K562 (cell line): ENCODE data around the gene ZNRF3. TPM values are rescaled to one million over a fixed set of nuclear protein-coding genes. Genes with fewer than 3 reads are reported as not detected.

Experiments used
- ATAC-seq: fragments of 200-7000 bp; cut with Tn5 transposase; 3 replicates; pipeline ENCODE4 v1.9.1; 2020; ENCODE audit warnings: moderate library complexity
- BruUV-seq: library from RNA; stranded (reverse); fragments of 400-500 nt; replicated peaks from 2 replicates; lab custom pipeline; 2021; lab: Mats Ljungman, UMichigan
- CTCF ChIA-PET: fragments of 300-600 bp; formaldehyde crosslinking; extraction: SDS; loops from one replicate; lab custom pipeline; 2021; ENCODE audit warnings: low intra/inter-chr PET ratio; lab: Yijun Ruan, JAX
- POLR2A ChIA-PET: fragments of 300-600, 350-650 bp; sonication (Branson Sonifier 250); formaldehyde crosslinking; extraction: SDS; loops from one replicate; lab custom pipeline; 2021; ENCODE audit warnings: antibody characterized with exemption, inconsistent platforms; lab: Yijun Ruan, JAX
- DNase-seq, 4 experiments: peaks; one replicate each; pipeline versions ENCODE4 v3.0.0 to v3.0.0-alpha.2; 2011 to 2018; ENCODE audit warnings: low spot score in 3 of 4, mixed read lengths in 3 of 4; ENCODE audit errors: extremely low read depth in 1 of 4
- FAIRE-seq: peaks from 2 replicates; lab custom pipeline; 2011; peaks lifted over from hg19 to GRCh38; lab: Jason Lieb, UNC
- H2AFZ ChIP-seq: 2 replicates; pipeline ENCODE4 v1.6.0; 2011; ENCODE audit warnings: low read depth, low read length, control low read depth, inconsistent platforms
- H3K27ac ChIP-seq: fragments of 200-600 bp; 3 replicates; pipeline ENCODE4 v1.8.0; 2011; ENCODE audit warnings: low read depth, mild to moderate bottlenecking, control low read depth, inconsistent platforms, low read length, moderate library complexity, mixed read lengths; ENCODE audit errors: extremely low read depth
- H3K27me3 ChIP-seq, 2 experiments: fragments of 300-600 bp in 1 of 2; 2 replicates in 1 of 2; 3 replicates in 1 of 2; pipeline versions ENCODE4 v1.6.0 to v1.8.0; 2011; ENCODE audit warnings: inconsistent platforms in 2 of 2, low read length in 2 of 2, mild to moderate bottlenecking in 1 of 2, mixed read lengths in 1 of 2, moderate library complexity in 1 of 2; ENCODE audit not compliant: control insufficient read depth in 2 of 2, insufficient read depth in 2 of 2
- H3K36me3 ChIP-seq: fragments of 300-600 bp; 3 replicates; pipeline ENCODE4 v1.8.0; 2011; ENCODE audit warnings: mild to moderate bottlenecking, low read length, inconsistent platforms; ENCODE audit not compliant: control insufficient read depth, insufficient read depth
- H3K4me1 ChIP-seq, 2 experiments: fragments of 200-600 bp in 1 of 2; replicated peaks in 1 of 2; 2 replicates in 1 of 2; 3 replicates in 1 of 2; pipeline versions ENCODE4 v1.5.1 to v1.8.0; 2011; ENCODE audit warnings: inconsistent platforms in 2 of 2, low read length in 2 of 2, mild to moderate bottlenecking in 1 of 2, mixed read lengths in 1 of 2, moderate library complexity in 1 of 2; ENCODE audit not compliant: control insufficient read depth in 2 of 2, insufficient read depth in 2 of 2
- H3K4me2 ChIP-seq: 2 replicates; pipeline ENCODE4 v1.6.1; 2011; ENCODE audit warnings: low read length, control low read depth, inconsistent platforms, mixed read lengths; ENCODE audit not compliant: insufficient read depth
- H3K4me3 ChIP-seq: fragments of 200-600 bp; sonication (generic), shearing (Covaris generic); 2 replicates; pipeline ENCODE4 v1.5.1; 2016; ENCODE audit warnings: control low read depth, inconsistent platforms
- H3K79me2 ChIP-seq: fragments of 200-600 bp; 3 replicates; pipeline ENCODE4 v1.8.0; 2011; ENCODE audit warnings: low read length, inconsistent platforms; ENCODE audit not compliant: control insufficient read depth, insufficient read depth
- H3K9ac ChIP-seq, 2 experiments: 2 replicates each; pipeline versions ENCODE4 v1.6.0 to v1.6.1; 2011; ENCODE audit warnings: low read depth in 2 of 2, low read length in 2 of 2, control low read depth in 1 of 2, inconsistent platforms in 1 of 2, mild to moderate bottlenecking in 1 of 2, mixed read lengths in 1 of 2; ENCODE audit not compliant: insufficient read depth in 1 of 2
- H3K9me1 ChIP-seq: one replicate; pipeline ENCODE4 v1.6.0; 2011; ENCODE audit warnings: inconsistent platforms, mild to moderate bottlenecking, low read length, moderate library complexity; ENCODE audit not compliant: control insufficient read depth, insufficient read depth
- H3K9me3 ChIP-seq: replicated peaks from 2 replicates; pipeline ENCODE4 v1.5.1; 2011; ENCODE audit warnings: low read depth, low read length, inconsistent platforms; ENCODE audit not compliant: control insufficient read depth, insufficient read depth
- H4K20me1 ChIP-seq: replicated peaks from 2 replicates; pipeline ENCODE4 v1.6.1; 2011; ENCODE audit warnings: low read length, inconsistent platforms, mixed read lengths; ENCODE audit not compliant: control insufficient read depth, insufficient read depth
- ASH1L ChIP-seq: fragments of 450-650 bp; IDR thresholded peaks from 2 replicates; pipeline ENCODE4 v1.6.1; 2018; ENCODE audit warnings: borderline replicate concordance, mild to moderate bottlenecking, low read depth; ENCODE audit not compliant: partially characterized antibody
- CC2D1A ChIP-seq: fragments of 450-650 bp; IDR thresholded peaks from 2 replicates; pipeline ENCODE4 v1.6.1; 2017; ENCODE audit warnings: mild to moderate bottlenecking
- DNMT1 ChIP-seq: fragments of 450-650 bp; IDR thresholded peaks from 2 replicates; pipeline ENCODE4 v1.6.1; 2016; ENCODE audit warnings: antibody characterized with exemption, mild to moderate bottlenecking
- ETV1 ChIP-seq: fragments of 450-650 bp; conservative IDR thresholded peaks from 2 replicates; pipeline ENCODE4 v1.6.1; 2016; ENCODE audit warnings: missing genetic modification characterization, control low read depth, low read depth, missing compliant biosample characterization
- PRMT5 ChIP-seq: sonication (generic); formaldehyde crosslinking; IDR thresholded peaks from 2 replicates; pipeline ENCODE4 v1.5.0; 2020; ENCODE audit warnings: missing genetic modification reagents
- TEAD1 ChIP-seq, 2 experiments: fragments of 450-650 bp in 1 of 2; sonication (generic) in 1 of 2; formaldehyde crosslinking; IDR thresholded peaks; 2 replicates each; pipeline versions ENCODE4 v1.4.0 to v1.8.0; 2020 to 2022; ENCODE audit warnings: mild to moderate bottlenecking in 2 of 2, missing genetic modification reagents in 1 of 2
- ZKSCAN1 ChIP-seq: fragments of 150-350 bp; IDR thresholded peaks from 2 replicates; pipeline ENCODE4 v1.6.1; 2016; ENCODE audit warnings: low read depth, low read length
- ZNF584 ChIP-seq: fragments of 200-800 bp; sonication (Bioruptor generic); IDR thresholded peaks from 2 replicates; pipeline ENCODE4 v1.6.1; 2016; ENCODE audit warnings: low read depth, mild to moderate bottlenecking, missing genetic modification characterization, missing compliant biosample characterization
- ZNF644 ChIP-seq: fragments of 200-800 bp; sonication (Bioruptor generic); IDR thresholded peaks from 2 replicates; pipeline ENCODE4 v1.6.1; 2016; ENCODE audit warnings: low read depth, missing genetic modification characterization, missing compliant biosample characterization
- WGBS: fragments of 100-300 bp; shearing (Covaris generic); methylation state at CpG from one replicate; pipeline ENCODE4 v1.1.6; 2016; ENCODE audit warnings: low coverage, mixed read lengths; ENCODE audit not compliant: insufficient coverage; ENCODE audit errors: missing lambda C conversion rate; 5-methylcytosine and 5-hydroxymethylcytosine counted together
- in situ Hi-C: fragments of 300-500 bp; cut with MboI; formaldehyde crosslinking; loops from 4 replicates; pipeline ENCODE4 v1.15.0; 2018; ENCODE audit warnings: inconsistent platforms, mixed read lengths
- intact Hi-C: fragments of 100-400 bp; cut with micrococcal nuclease; formaldehyde crosslinking; loops from 2 replicates; pipeline ENCODE4 v1.14.2; 2022
- polyA plus RNA-seq, 8 experiments: library from polyadenylated mRNA; depleted of rRNA in 4 of 8; stranded (reverse) in 5 of 8; unstranded in 3 of 8; fragments of >200 nt; fragmentation: Nextera tagmentation in 2 of 8; fragmentation: Illumina TruSeq in 1 of 8; extraction: Ambion mirVana in 2 of 8; extraction: Trizol in 1 of 8; gene quantifications; 2 replicates each; pipeline versions ENCODE4 v1.2.1 to v1.2.3, GENCODE V29; 2011 to 2014; ENCODE audit warnings: inconsistent platforms in 1 of 8, missing spikeins in 1 of 8
- total RNA-seq, 7 experiments: library from RNA; depleted of rRNA in 6 of 7; stranded (reverse); fragments of >200 nt in 6 of 7; fragmentation: Illumina TruSeq in 2 of 7; extraction: Trizol in 2 of 7; gene quantifications; 2 replicates each; pipeline versions ENCODE4 v1.2.1 to v1.2.3, GENCODE V29; 2011 to 2021; ENCODE audit warnings: low replicate concordance in 1 of 7

ZNRF3 gene
- total and polyA plus RNA-seq, 9 of the 15 experiments (the other 6 are each of a cell fraction or from before 2014, with no cell fraction given) = 0.41 to 5.9 (median 1.7) TPM

DNA sequence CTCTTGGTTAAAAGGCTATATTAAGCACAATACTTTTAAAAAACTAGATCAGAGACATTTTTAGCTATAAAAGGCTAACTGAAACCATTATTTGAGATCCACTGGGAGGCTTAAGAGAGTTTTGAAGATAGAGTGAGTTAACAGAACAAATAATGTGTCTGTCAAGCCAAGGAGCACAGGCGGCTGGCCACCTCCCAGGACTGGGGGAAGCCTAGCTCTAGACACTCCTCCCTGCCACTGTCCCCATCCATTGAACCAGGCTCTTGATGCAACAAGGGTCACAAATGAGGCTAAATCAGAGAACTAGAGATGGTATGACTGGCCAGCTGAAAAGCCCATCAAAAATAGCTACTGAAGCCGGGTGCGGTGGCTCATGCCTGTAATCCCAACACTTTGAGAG is 115.3 kb downstream of the ZNRF3 start:
- CTCF ChIA-PET = no interaction called here
- no peak for ATAC-seq
- no peaks in the 10 kb centered on the region; a peak in 1 of 5 replicates for H3K4me1 ChIP-seq
- H3K4me3 ChIP-seq = no peak overlapping the region
- intact Hi-C loops = no loop called here
- no peaks in the 10 kb centered on the region for H3K9me3 ChIP-seq
- FAIRE-seq = no peak
- H3K79me2 ChIP-seq = no peaks in the 10 kb centered on the region
- no peak overlapping the region for H3K4me2 ChIP-seq
- no TSS peak for BruUV-seq
- 0 out of 3 replicates have a peak, but pooled peaks cover 3% of the 10 kb centered on the region for H3K36me3 ChIP-seq
- 96% methylated on average over 3 of the region's 3 CpGs for WGBS
- H3K9ac ChIP-seq = no peak overlapping the region
- H2AFZ ChIP-seq = no peak overlapping the region
- in situ Hi-C loops = no loop called here
- H4K20me1 ChIP-seq = no peaks in the 10 kb centered on the region
- H3K27me3 ChIP-seq = no peaks in the 10 kb centered on the region
- POLR2A ChIA-PET = interaction anchor here (0.6 kb wide), 2 partner anchors 13 to 327 kb away, joined by 3 to 4 read pairs; no protein-coding TSS in a partner anchor
- no peaks in the 10 kb centered on the region for H3K9me1 ChIP-seq
- H3K27ac ChIP-seq = no peak overlapping the region
- DNase-seq = no peak
- TF ChIP-seq CC2D1A (no peak), DNMT1 (no peak), TEAD1 (CRISPR knock-in tag; IDR thresholded peaks at IDR 0.05) (no peak), ETV1 (no peak), PRMT5 (no peak), ZNF644 (no peak), ASH1L (no peak), ZNF584 (CRISPR knock-in tag) (no peak), ZKSCAN1 (no peak)
